GM23338 (cell line): Measurements from ENCODE around the gene MPP4. TPM values are rescaled to one million over a fixed set of nuclear protein-coding genes. Genes with fewer than 3 reads are reported as not detected.
A peak's percentile ranks its signal among the peaks of the same experiment; 100 is the strongest.

ENCODE experiments used
- ATAC-seq: fragments of 200-7000 bp; cut with Tn5 transposase; 3 replicates; pipeline ENCODE4 v1.9.1; 2020
- DNase-seq: peaks from one replicate; pipeline ENCODE4 v3.0.0-alpha.2; 2015; ENCODE audit warnings: low spot score
- H2AFZ ChIP-seq: fragments of 200-600 bp; sonication (generic); 2 replicates; pipeline ENCODE4 v1.8.0; 2016; ENCODE audit warnings: antibody characterized with exemption, mild to moderate bottlenecking, moderate library complexity
- H3F3A ChIP-seq: fragments of 200-600 bp; sonication (generic); replicated peaks from 2 replicates; pipeline ENCODE4 v1.8.0; 2017; ENCODE audit warnings: antibody characterized with exemption, mixed run types, low read depth
- H3K27ac ChIP-seq: fragments of 200-600 bp; sonication (generic); 2 replicates; pipeline ENCODE4 v1.6.1; 2016; ENCODE audit warnings: low read depth
- H3K27me3 ChIP-seq: fragments of 200-600 bp; sonication (generic); 2 replicates; pipeline ENCODE4 v1.8.0; 2016; ENCODE audit warnings: mild to moderate bottlenecking, mixed run types, moderate library complexity; ENCODE audit not compliant: insufficient read depth
- H3K36me3 ChIP-seq: fragments of 200-600 bp; sonication (generic); 2 replicates; pipeline ENCODE4 v1.8.0; 2016; ENCODE audit warnings: mild to moderate bottlenecking; ENCODE audit not compliant: insufficient read depth
- H3K4me1 ChIP-seq: fragments of 200-600 bp; sonication (generic); 2 replicates; pipeline ENCODE4 v1.8.0; 2016; ENCODE audit warnings: mild to moderate bottlenecking, moderate library complexity; ENCODE audit not compliant: insufficient read depth
- H3K4me2 ChIP-seq: fragments of 200-600 bp; sonication (generic); 2 replicates; pipeline ENCODE4 v1.7.1; 2017; ENCODE audit warnings: mixed run types
- H3K4me3 ChIP-seq: fragments of 200-600 bp; sonication (generic); 2 replicates; pipeline ENCODE4 v1.6.1; 2016; ENCODE audit warnings: mixed run types
- H3K79me2 ChIP-seq: fragments of 200-600 bp; sonication (generic); replicated peaks from 2 replicates; pipeline ENCODE4 v1.8.0; 2017; ENCODE audit warnings: mild to moderate bottlenecking; ENCODE audit not compliant: insufficient read depth
- H3K9me2 ChIP-seq: fragments of 200-600 bp; sonication (generic); 2 replicates; pipeline ENCODE4 v1.8.0; 2017; ENCODE audit not compliant: insufficient read depth
- H4K20me1 ChIP-seq: fragments of 200-600 bp; sonication (generic); replicated peaks from 2 replicates; pipeline ENCODE4 v1.8.0; 2017; ENCODE audit warnings: mild to moderate bottlenecking; ENCODE audit not compliant: insufficient read depth
- H3K27ac Mint-ChIP-seq: 2 replicates; pipeline ENCODE4 v1.8.0; 2020; ENCODE audit warnings: inconsistent platforms, mild to moderate bottlenecking, moderate library complexity, mixed read lengths
- H3K27me3 Mint-ChIP-seq: 3 replicates; pipeline ENCODE4 v1.8.0; 2022; ENCODE audit warnings: low read depth, mild to moderate bottlenecking, moderate library complexity, mixed read lengths, inconsistent platforms; ENCODE audit not compliant: insufficient read depth, poor library complexity
- H3K36me3 Mint-ChIP-seq: 3 replicates; pipeline ENCODE4 v1.8.0; 2021; ENCODE audit warnings: low read depth, mild to moderate bottlenecking, inconsistent platforms, moderate library complexity, mixed read lengths
- H3K4me1 Mint-ChIP-seq: 3 replicates; pipeline ENCODE4 v1.8.0; 2020; ENCODE audit warnings: mild to moderate bottlenecking, inconsistent platforms, mixed read lengths
- H3K4me3 Mint-ChIP-seq: 3 replicates; pipeline ENCODE4 v1.8.0; 2021; ENCODE audit warnings: moderate library complexity, mild to moderate bottlenecking, inconsistent platforms, mixed read lengths
- H3K9me3 Mint-ChIP-seq: 3 replicates; pipeline ENCODE4 v1.8.0; 2020; ENCODE audit warnings: moderate library complexity, mild to moderate bottlenecking, inconsistent platforms, mixed read lengths
- CTCF ChIP-seq, 2 experiments: fragments of 200-600 bp in 1 of 2; sonication (generic) in 1 of 2; conservative IDR thresholded peaks; 2 replicates each; pipeline versions ENCODE4 v1.5.1 to v1.6.1; 2016 to 2017; ENCODE audit warnings: antibody characterized with exemption in 2 of 2, low read depth in 2 of 2, mild to moderate bottlenecking in 2 of 2, moderate library complexity in 1 of 2
- ETS1 ChIP-seq: IDR thresholded peaks from 2 replicates; pipeline ENCODE4 v1.6.1; 2016; ENCODE audit warnings: antibody characterized with exemption
- EZH2phosphoT487 ChIP-seq: fragments of 200-600 bp; sonication (generic); IDR thresholded peaks from one replicate; pipeline ENCODE4 v1.8.1; 2018; ENCODE audit warnings: antibody characterized with exemption; ENCODE audit not compliant: unreplicated experiment
- NANOG ChIP-seq: IDR thresholded peaks from 2 replicates; pipeline ENCODE4 v1.6.1; 2016; ENCODE audit warnings: antibody characterized with exemption, borderline replicate concordance
- POLR2AphosphoS5 ChIP-seq: IDR thresholded peaks from 2 replicates; pipeline ENCODE4 v1.6.1; 2016; ENCODE audit warnings: antibody characterized with exemption, low read depth
- STAT1 ChIP-seq: IDR thresholded peaks from one replicate; pipeline ENCODE4 v1.6.1; 2016; ENCODE audit warnings: antibody characterized with exemption; ENCODE audit not compliant: unreplicated experiment
- ZNF114 ChIP-seq: fragments of 250-450 bp; sonication (Bioruptor Pico); IDR thresholded peaks from 2 replicates; pipeline ENCODE4 v1.5.0; 2020; ENCODE audit warnings: mild to moderate bottlenecking, moderate library complexity
- ZNF462 ChIP-seq: fragments of 250-450 bp; sonication (Bioruptor Pico); IDR thresholded peaks from 2 replicates; pipeline ENCODE4 v1.5.0; 2020; ENCODE audit warnings: mild to moderate bottlenecking, moderate library complexity
- long read RNA-seq: library from polyadenylated mRNA; unstranded; transcript quantifications from one replicate; pipeline ENCODE4 v2.0.0, GENCODE V29; 2020; ENCODE audit not compliant: unreplicated experiment
- polyA plus RNA-seq: library from polyadenylated mRNA; unstranded; fragments of >200 nt; fragmentation: Nextera tagmentation; extraction: Ambion mirVana; gene quantifications from 2 replicates; pipeline ENCODE4 v1.2.1, GENCODE V29; 2016
- total RNA-seq: library from RNA; depleted of rRNA; stranded (reverse); fragments of >200 nt; shearing (Covaris generic); gene quantifications from 2 replicates; pipeline ENCODE4 v1.2.3, GENCODE V29; 2014; rRNA removed

MPP4 gene
- total RNA-seq: 0.35 TPM in 1 of 2 replicates, not detected in the other
- polyA plus RNA-seq: 0.09 TPM in 1 of 2 replicates, not detected in the other
- long read RNA-seq: 0 reads

- Histone ChIP-seq H2AFZ (no peak within 1 kb of the TSS), H3K27ac (0 out of 2 replicates have a peak within 1 kb of the TSS, but pooled peaks have one; percentile 17), H3K79me2 (no peaks in the 10 kb centered on the region), H3K36me3 (peaks cover 6% of the 10 kb centered on the region; the same call in 1 of the 2 replicates), H3K4me2 (peak within 1 kb of the TSS; percentile 50; the same call in 1 of the 2 replicates), H4K20me1 (no peaks in the 10 kb centered on the region), H3K27me3 (no peaks in the 10 kb centered on the region), H3K4me1 (peaks cover 48% of the 10 kb centered on the region), H3K9me2 (peaks cover 6% of the 10 kb centered on the region; the same call in 1 of the 2 replicates), H3F3A (no peaks in the 10 kb centered on the region), H3K4me3 (no peak within 1 kb of the TSS; the same call in 1 of the 2 replicates)
- H3K27me3 Mint-ChIP-seq: no peaks in the 10 kb centered on the region
- H3K36me3 Mint-ChIP-seq: peaks cover 4% of the 10 kb centered on the region; the same call in 2 of the 3 replicates
- ATAC-seq (peak; percentile 21; the same call in 2 of the 3 replicates), DNase-seq (no peak)
- peaks cover 57% of the 10 kb centered on the region for H3K4me1 Mint-ChIP-seq
- peak within 1 kb of the TSS; percentile 52; the same call in 1 of the 2 replicates for H3K27ac Mint-ChIP-seq
- TF ChIP-seq ZNF462 (no peak), NANOG (no peak), EZH2phosphoT487 (no peak)
- H3K4me3 Mint-ChIP-seq: 0 out of 3 replicates have a peak within 1 kb of the TSS, but pooled peaks have one; percentile 7
- H3K9me3 Mint-ChIP-seq: no peaks in the 10 kb centered on the region
These were observed at the start of gene MPP4 for GRCh38 chr2:201698588-201699226. MPP4 (minus strand) TSS chr2:201698644; CDS start chr2:201693954, 4,690 bp downstream.

GRCh38 chr2:201746551-201746950 is 48.1 kb upstream of the MPP4 start:
- no peak overlapping the region for H2AFZ ChIP-seq
- peaks cover 19% of the 10 kb centered on the region for H3K36me3 ChIP-seq
- H3K36me3 Mint-ChIP-seq: peaks cover 27% of the 10 kb centered on the region
- no peaks in the 10 kb centered on the region for H3K9me3 Mint-ChIP-seq
- ATAC-seq: no peak
- no peaks in the 10 kb centered on the region for H3F3A ChIP-seq
- DNase-seq: no peak
- TF ChIP-seq ZNF114 (CRISPR knock-in tag) (no peak), ETS1 (no peak), CTCF (conservative IDR thresholded peaks at IDR 0.05; ENCODE audit: low read depth in 2 of 2) (no peak), STAT1 (no peak), NANOG (no peak), POLR2AphosphoS5 (no peak)
- no peaks in the 10 kb centered on the region for H3K9me2 ChIP-seq
- no peak overlapping the region for H3K4me3 Mint-ChIP-seq
- H3K4me2 ChIP-seq: no peak overlapping the region
- no peak overlapping the region for H3K27ac Mint-ChIP-seq
- H3K4me1 Mint-ChIP-seq: no peaks in the 10 kb centered on the region
- H4K20me1 ChIP-seq: no peaks in the 10 kb centered on the region; the same call in 1 of the 2 replicates
- H3K27ac ChIP-seq: no peak overlapping the region
- H3K79me2 ChIP-seq: no peaks in the 10 kb centered on the region
- H3K27me3 ChIP-seq: no peaks in the 10 kb centered on the region
- H3K27me3 Mint-ChIP-seq: no peaks in the 10 kb centered on the region
- no peak overlapping the region for H3K4me3 ChIP-seq
- H3K4me1 ChIP-seq: no peaks in the 10 kb centered on the region
